Breast epithelium (tissue), 4 donors: ENCODE data around the gene TMEM170B. TPM values are rescaled to one million over a fixed set of nuclear protein-coding genes. Genes with fewer than 3 reads are reported as not detected.

Experiments used
- DNase-seq, 2 donors: peaks; one replicate each; pipeline ENCODE4 v3.0.0-alpha.2; 2019; ENCODE audit warnings: low spot score in 2 of 2
- H3K27ac ChIP-seq, 2 donors: fragments of 200-600 bp; sonication (generic) in 1 of 2; one replicate each; pipeline ENCODE4 v1.5.1; 2016 to 2019; ENCODE audit warnings: mild to moderate bottlenecking in 1 of 2
- H3K27me3 ChIP-seq, 2 donors: fragments of 200-600 bp; sonication (generic) in 1 of 2; one replicate each; pipeline versions ENCODE4 v1.5.1 to v1.6.0; 2017 to 2019; ENCODE audit warnings: control low read depth in 1 of 2, mild to moderate bottlenecking in 1 of 2
- H3K36me3 ChIP-seq: fragments of 200-600 bp; one replicate; pipeline ENCODE4 v1.5.1; 2019
- H3K4me1 ChIP-seq, 2 donors: fragments of 200-600 bp; sonication (generic); one replicate each; pipeline ENCODE4 v1.5.1; 2016 to 2019; ENCODE audit warnings: control low read depth in 1 of 2
- H3K4me3 ChIP-seq, 3 donors: fragments of 200-600 bp; sonication (generic); 1 replicate in 2 of 3; 2 replicates in 1 of 3; pipeline ENCODE4 v1.5.1; 2016 to 2019; ENCODE audit warnings: mild to moderate bottlenecking in 3 of 3, moderate library complexity in 2 of 3
- H3K9me3 ChIP-seq, 2 donors: fragments of 200-600 bp; sonication (generic) in 1 of 2; one replicate each; pipeline ENCODE4 v1.5.1; 2016 to 2019; ENCODE audit warnings: control low read depth in 1 of 2
- CTCF ChIP-seq, 3 donors: fragments of 450-650 bp; IDR thresholded peaks; one replicate each; pipeline ENCODE4 v1.5.1; 2016 to 2017; ENCODE audit warnings: antibody characterized with exemption in 3 of 3, mild to moderate bottlenecking in 3 of 3, moderate library complexity in 3 of 3
- POLR2A ChIP-seq: fragments of 450-650 bp; IDR thresholded peaks from one replicate; pipeline ENCODE4 v1.6.1; 2016; ENCODE audit warnings: antibody characterized with exemption, mild to moderate bottlenecking, moderate library complexity
- POLR2AphosphoS5 ChIP-seq, 3 donors: sonication (generic); formaldehyde crosslinking; IDR thresholded peaks; one replicate each; pipeline ENCODE4 v1.6.1; 2017; ENCODE audit warnings: antibody characterized with exemption in 3 of 3
- intact Hi-C: fragments of 100-400 bp; cut with DNase I; formaldehyde crosslinking; loops from one replicate; pipeline ENCODE4 v1.15.1; 2023; ENCODE audit warnings: low total_unique reads
- total RNA-seq, 3 donors: library from RNA; depleted of rRNA; stranded (reverse); fragments of >200 nt; gene quantifications; one replicate each; pipeline ENCODE4 v1.1.0, GENCODE V29; 2016

The TMEM170B gene
- total RNA-seq, 3 donors from 2014 or later: 4.9 to 15.2 (median 5.6) TPM

- H3K9me3 ChIP-seq: no peaks in the 10 kb centered on the region
- TF ChIP-seq POLR2A (no peak), CTCF (IDR thresholded peaks at IDR 0.05) (no peak), POLR2AphosphoS5 (IDR thresholded peaks at IDR 0.05) (no peak)
- H3K4me3 ChIP-seq: no peak overlapping the region
- no peaks in the 10 kb centered on the region for H3K36me3 ChIP-seq
- intact Hi-C loops: no loop called here
- no peaks in the 10 kb centered on the region for H3K4me1 ChIP-seq
- DNase-seq: no peak
- no peaks in the 10 kb centered on the region for H3K27me3 ChIP-seq
- H3K27ac ChIP-seq: no peak overlapping the region
Measured at GRCh38 chr6:11595903-11596302, 58.4 kb downstream of the TMEM170B start.

GRCh38 chr6:11596640-11597237, 59.2 kb downstream of the TMEM170B start:
- TF ChIP-seq POLR2AphosphoS5 (IDR thresholded peaks at IDR 0.05) (no peak), CTCF (IDR thresholded peaks at IDR 0.05) (no peak), POLR2A (no peak)
- no peaks in the 10 kb centered on the region for H3K9me3 ChIP-seq
- intact Hi-C loops: no loop called here
- no peak for DNase-seq
- no peak overlapping the region for H3K27ac ChIP-seq
- no peaks in the 10 kb centered on the region for H3K36me3 ChIP-seq
- no peaks in the 10 kb centered on the region for H3K27me3 ChIP-seq
- H3K4me1 ChIP-seq: no peaks in the 10 kb centered on the region
- H3K4me3 ChIP-seq: no peak overlapping the region

GRCh38 chr6:11598687-11599086, 61.1 kb downstream of the TMEM170B start:
- intact Hi-C loops: no loop called here
- Histone ChIP-seq H3K27ac (no peak overlapping the region), H3K27me3 (no peaks in the 10 kb centered on the region), H3K4me1 (no peaks in the 10 kb centered on the region), H3K9me3 (no peaks in the 10 kb centered on the region), H3K4me3 (no peak overlapping the region), H3K36me3 (no peaks in the 10 kb centered on the region)
- TF ChIP-seq POLR2AphosphoS5 (IDR thresholded peaks at IDR 0.05): no peak
- no peak for TF ChIP-seq POLR2A
- TF ChIP-seq CTCF (IDR thresholded peaks at IDR 0.05): no peak
- no peak for DNase-seq

- intact Hi-C loops: no loop called here
- Histone ChIP-seq H3K4me3 (no peak overlapping the region), H3K4me1 (no peaks in the 10 kb centered on the region), H3K27me3 (no peaks in the 10 kb centered on the region), H3K9me3 (no peaks in the 10 kb centered on the region), H3K36me3 (no peaks in the 10 kb centered on the region), H3K27ac (no peak overlapping the region)
- DNase-seq: no peak
- TF ChIP-seq CTCF (IDR thresholded peaks at IDR 0.05) (no peak), POLR2A (no peak), POLR2AphosphoS5 (IDR thresholded peaks at IDR 0.05) (no peak)
Measured at GRCh38 chr6:11600251-11600650, 62.7 kb downstream of the TMEM170B start.

GRCh38 chr6:11601776-11602605, 64.4 kb downstream of the TMEM170B start:
- Histone ChIP-seq H3K9me3 (no peaks in the 10 kb centered on the region), H3K27ac (no peak overlapping the region), H3K4me1 (peaks cover 4 to 7% of the 10 kb centered on the region in 2 donors), H3K4me3 (no peak overlapping the region), H3K27me3 (no peaks in the 10 kb centered on the region), H3K36me3 (no peaks in the 10 kb centered on the region)
- TF ChIP-seq POLR2A: no peak
- no peak for TF ChIP-seq CTCF (IDR thresholded peaks at IDR 0.05)
- TF ChIP-seq POLR2AphosphoS5 (IDR thresholded peaks at IDR 0.05): no peak
- no peak for DNase-seq
- intact Hi-C loops: no loop called here
